ENCODE data around the gene SCCPDH.

- TF ChIP-seq TARDBP (IDR thresholded peaks at IDR 0.05) (no peak), FOXA1 (IDR thresholded peaks at IDR 0.05) (no peak)
These were observed at the start of gene SCCPDH for GRCh38 chr1:246724016-246724730.

Data from HEK293T (cell line).